GM18526 (cell line): ENCODE results near the gene KRTAP4-3.

Source experiments
- POLR2A ChIP-seq: IDR thresholded peaks from 3 replicates; pipeline ENCODE4 v1.6.1; 2011; ENCODE audit not compliant: insufficient read length; ENCODE audit errors: extremely low read depth

The KRTAP4-3 gene

GRCh38 chr17:41176744-41177387 lies 8.8 kb upstream of the KRTAP4-3 start:
- no peak for TF ChIP-seq POLR2A

GRCh38 chr17:41171886-41172285 lies 3.9 kb upstream of the KRTAP4-3 start:
- TF ChIP-seq POLR2A = no peak

GRCh38 chr17:41167561-41167960 lies 460 bp downstream of the KRTAP4-3 start:
- TF ChIP-seq POLR2A = no peak

GRCh38 chr17:41163828-41164227 lies 4.2 kb downstream of the KRTAP4-3 start:
- TF ChIP-seq POLR2A = no peak

GRCh38 chr17:41160648-41161047 lies 7.4 kb downstream of the KRTAP4-3 start, which contains the start of gene KRTAP4-4:
Gene KRTAP4-4, minus strand, starts transcription at chr17:41160748. Its CDS starts 57 bp downstream, at chr17:41160691.
- TF ChIP-seq POLR2A = no peak

- TF ChIP-seq POLR2A = no peak
These were observed 14.2 kb downstream of the KRTAP4-3 start for GRCh38 chr17:41153856-41154255.

- TF ChIP-seq POLR2A = no peak
These were observed 16.5 kb downstream of the KRTAP4-3 start for GRCh38 chr17:41151525-41151924.

- TF ChIP-seq POLR2A = no peak
These were observed 18.0 kb downstream of the KRTAP4-3 start for GRCh38 chr17:41150026-41150425.

GRCh38 chr17:41149652-41149985 lies 18.4 kb downstream of the KRTAP4-3 start, which contains the start of gene KRTAP4-5:
Gene KRTAP4-5, minus strand, starts transcription at chr17:41149825. Its CDS starts 58 bp downstream, at chr17:41149767.
- TF ChIP-seq POLR2A = no peak

- no peak for TF ChIP-seq POLR2A
These were observed 20.4 kb downstream of the KRTAP4-3 start for GRCh38 chr17:41147531-41148204.

- no peak for TF ChIP-seq POLR2A
These were observed 22.8 kb downstream of the KRTAP4-3 start for GRCh38 chr17:41145261-41145660.

- TF ChIP-seq POLR2A = no peak
These were observed 23.2 kb downstream of the KRTAP4-3 start for GRCh38 chr17:41144846-41145245.

- no peak for TF ChIP-seq POLR2A
These were observed 26.7 kb downstream of the KRTAP4-3 start for GRCh38 chr17:41141361-41141760.

GRCh38 chr17:41140360-41141131 lies 27.5 kb downstream of the KRTAP4-3 start, which contains the start of gene KRTAP4-6:
Gene KRTAP4-6, minus strand, starts transcription at chr17:41140544. Its CDS starts 57 bp downstream, at chr17:41140487.
- TF ChIP-seq POLR2A = no peak

GRCh38 chr17:41133880-41134735 lies 33.9 kb downstream of the KRTAP4-3 start:
- no peak for TF ChIP-seq POLR2A
